GM12874 (cell line): ENCODE data around the gene TSPAN32.
A peak's percentile ranks its signal among the peaks of the same experiment; 100 is the strongest.

ENCODE experiments used
- TF ChIP-seq, protein P1 (sequence below): IDR thresholded peaks from 2 replicates; pipeline ENCODE4 v1.5.1; 2011; ENCODE audit warnings: low read depth, mild to moderate bottlenecking, control low read depth, low read length, moderate library complexity; ENCODE audit not compliant: insufficient read depth

The TSPAN32 gene

DNA sequence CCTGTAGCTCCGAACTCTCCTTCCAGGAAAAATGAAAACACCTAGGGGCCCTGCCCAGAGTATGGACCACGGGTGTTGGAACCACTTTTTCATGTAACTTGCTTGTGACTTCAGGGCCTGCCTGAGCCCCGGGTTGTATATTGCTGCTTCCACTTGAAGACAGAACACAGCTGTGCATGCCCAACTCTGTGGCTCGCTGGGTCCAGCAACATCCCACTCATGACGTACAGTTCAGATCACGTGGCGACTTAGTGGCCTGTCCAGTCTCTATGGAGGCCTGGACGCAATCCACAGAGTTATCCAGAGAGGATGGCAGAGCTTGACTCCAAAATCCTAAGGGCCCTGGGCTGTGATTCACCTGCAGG is 6.9 kb upstream of the TSPAN32 start:
- TF ChIP-seq, protein P1, sequence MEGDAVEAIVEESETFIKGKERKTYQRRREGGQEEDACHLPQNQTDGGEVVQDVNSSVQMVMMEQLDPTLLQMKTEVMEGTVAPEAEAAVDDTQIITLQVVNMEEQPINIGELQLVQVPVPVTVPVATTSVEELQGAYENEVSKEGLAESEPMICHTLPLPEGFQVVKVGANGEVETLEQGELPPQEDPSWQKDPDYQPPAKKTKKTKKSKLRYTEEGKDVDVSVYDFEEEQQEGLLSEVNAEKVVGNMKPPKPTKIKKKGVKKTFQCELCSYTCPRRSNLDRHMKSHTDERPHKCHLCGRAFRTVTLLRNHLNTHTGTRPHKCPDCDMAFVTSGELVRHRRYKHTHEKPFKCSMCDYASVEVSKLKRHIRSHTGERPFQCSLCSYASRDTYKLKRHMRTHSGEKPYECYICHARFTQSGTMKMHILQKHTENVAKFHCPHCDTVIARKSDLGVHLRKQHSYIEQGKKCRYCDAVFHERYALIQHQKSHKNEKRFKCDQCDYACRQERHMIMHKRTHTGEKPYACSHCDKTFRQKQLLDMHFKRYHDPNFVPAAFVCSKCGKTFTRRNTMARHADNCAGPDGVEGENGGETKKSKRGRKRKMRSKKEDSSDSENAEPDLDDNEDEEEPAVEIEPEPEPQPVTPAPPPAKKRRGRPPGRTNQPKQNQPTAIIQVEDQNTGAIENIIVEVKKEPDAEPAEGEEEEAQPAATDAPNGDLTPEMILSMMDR = no peak

DNA sequence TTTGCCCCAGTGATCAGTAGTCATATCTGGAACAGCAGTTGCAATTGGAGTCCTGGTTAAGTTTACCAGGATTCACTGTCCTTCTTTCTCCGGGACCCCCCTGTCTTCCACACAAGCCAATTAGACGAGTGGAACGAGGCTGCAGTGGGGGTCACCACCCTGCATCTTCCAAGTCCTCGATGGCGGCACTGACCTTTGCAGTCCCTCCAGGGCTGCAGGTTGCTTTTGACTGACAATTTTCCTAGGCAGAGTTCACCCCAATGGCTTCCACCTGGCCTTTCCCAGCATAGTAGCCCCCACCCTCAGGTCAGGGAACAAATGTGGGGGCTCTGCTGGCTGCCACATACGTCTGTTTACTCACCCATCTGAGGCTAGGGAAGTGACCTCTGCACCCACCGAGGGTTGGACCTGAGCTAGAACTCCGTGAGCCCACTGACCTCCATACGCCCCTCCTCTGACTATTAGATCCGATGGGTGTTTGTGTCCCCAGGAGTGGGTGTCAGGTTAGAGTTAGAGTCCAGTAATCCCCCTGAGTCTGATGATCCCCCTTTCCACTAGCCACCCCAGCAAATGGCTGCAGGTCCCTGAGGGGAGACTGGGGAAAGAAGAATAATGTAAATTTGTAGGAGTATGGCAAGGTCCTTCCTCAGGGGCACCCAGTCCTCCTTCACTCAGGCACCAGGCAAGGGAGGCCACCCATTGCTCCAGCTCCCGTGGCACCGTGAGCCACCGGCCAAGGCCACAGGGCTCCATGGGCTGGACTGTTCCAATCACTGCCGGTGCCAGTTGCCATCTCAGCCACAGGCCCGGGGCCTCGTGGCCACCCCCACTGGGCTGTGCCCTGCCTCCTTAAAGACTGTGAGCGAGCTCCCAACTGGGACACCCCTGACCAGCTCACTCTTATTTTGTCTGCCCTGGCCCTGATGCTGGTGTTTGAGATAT is 5.6 kb upstream of the TSPAN32 start:
- TF ChIP-seq, protein P1 = no peak

DNA sequence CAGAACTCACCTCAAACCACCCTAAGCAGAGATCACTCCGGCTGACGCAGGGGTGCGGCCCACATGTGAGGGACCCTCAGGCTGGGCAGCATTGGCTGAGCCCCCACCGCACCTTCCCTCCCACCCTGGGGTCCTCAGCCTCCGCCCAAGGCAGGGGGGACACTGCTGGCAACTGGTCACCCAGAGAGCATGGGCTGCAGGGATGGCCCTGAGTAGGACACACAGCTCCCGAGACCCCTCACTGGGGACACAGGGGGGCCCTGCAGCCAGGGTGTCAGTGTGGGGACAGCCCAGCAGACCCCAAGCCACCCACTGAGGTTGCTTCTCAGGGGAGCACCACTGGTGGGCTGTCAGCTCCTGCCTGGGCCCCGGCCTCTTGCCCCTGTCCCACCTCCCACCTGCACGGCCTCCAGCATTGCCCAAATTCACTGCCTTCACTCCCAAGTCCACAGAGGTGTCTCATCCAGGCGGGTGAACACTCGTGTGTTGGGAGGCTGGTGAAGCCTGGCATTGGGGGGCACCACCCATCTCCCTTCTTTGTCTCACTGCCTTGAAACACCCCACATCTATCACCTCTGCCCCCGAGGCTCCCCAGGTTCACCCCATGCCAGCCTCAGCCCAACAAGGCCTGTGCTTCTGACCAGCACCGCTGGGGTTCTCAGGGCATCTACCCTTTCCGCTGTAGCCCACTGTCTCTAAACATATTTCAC is 4.7 kb upstream of the TSPAN32 start:
- TF ChIP-seq, protein P1 = no peak

DNA sequence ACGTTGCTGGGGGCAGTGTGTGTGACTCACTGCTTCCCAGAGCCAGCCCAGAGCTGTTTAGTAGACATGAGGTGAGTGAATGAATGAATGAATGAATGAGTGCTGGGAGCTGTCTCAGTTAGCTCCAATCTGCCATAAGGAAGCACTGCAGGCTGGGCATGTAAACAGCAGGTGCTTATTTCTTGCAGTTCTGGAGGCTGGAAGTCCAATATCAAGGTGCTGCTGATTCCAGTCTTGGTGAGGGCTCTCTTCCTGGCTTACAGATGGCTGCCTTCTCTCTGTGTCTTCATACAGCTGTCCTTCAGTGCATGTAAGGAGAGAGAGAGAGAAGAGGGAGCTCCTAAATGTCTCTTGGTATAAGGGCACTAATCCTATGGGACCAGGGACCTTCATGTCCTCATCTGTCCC is 4.2 kb upstream of the TSPAN32 start:
- TF ChIP-seq, protein P1 = no peak

DNA sequence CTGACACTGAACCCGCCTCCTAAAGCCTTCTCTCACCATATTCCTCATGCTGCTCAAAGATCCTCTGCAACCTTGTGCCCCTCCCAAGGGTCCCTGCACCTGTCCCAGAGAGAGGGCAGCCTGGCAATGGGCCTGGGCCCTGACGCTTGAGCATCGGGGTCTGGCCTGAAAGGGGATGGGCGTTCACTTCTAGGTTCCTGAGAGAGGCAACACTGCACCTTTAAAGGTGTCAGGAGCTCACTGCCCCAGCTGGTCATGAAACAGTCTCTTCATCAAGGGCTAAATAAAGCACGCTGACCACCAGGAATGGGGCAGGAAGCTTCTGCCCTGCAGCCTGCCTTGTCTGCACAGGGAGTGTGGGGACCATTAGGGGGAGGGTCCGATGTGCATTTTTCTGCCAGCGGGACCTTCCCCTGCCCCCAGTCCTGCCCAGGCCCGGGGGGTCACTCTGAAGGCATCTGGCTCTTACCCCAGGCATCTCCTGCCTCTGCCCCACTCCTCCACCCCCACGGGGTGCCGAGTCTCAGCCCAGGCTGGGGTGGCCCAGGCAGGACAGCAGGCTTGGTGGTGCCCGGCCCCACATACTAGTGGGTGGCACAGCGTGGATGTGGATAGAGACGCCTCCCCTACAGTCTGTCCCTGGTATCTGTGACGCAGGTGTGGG is 3.5 kb upstream of the TSPAN32 start:
- TF ChIP-seq, protein P1 = no peak

DNA sequence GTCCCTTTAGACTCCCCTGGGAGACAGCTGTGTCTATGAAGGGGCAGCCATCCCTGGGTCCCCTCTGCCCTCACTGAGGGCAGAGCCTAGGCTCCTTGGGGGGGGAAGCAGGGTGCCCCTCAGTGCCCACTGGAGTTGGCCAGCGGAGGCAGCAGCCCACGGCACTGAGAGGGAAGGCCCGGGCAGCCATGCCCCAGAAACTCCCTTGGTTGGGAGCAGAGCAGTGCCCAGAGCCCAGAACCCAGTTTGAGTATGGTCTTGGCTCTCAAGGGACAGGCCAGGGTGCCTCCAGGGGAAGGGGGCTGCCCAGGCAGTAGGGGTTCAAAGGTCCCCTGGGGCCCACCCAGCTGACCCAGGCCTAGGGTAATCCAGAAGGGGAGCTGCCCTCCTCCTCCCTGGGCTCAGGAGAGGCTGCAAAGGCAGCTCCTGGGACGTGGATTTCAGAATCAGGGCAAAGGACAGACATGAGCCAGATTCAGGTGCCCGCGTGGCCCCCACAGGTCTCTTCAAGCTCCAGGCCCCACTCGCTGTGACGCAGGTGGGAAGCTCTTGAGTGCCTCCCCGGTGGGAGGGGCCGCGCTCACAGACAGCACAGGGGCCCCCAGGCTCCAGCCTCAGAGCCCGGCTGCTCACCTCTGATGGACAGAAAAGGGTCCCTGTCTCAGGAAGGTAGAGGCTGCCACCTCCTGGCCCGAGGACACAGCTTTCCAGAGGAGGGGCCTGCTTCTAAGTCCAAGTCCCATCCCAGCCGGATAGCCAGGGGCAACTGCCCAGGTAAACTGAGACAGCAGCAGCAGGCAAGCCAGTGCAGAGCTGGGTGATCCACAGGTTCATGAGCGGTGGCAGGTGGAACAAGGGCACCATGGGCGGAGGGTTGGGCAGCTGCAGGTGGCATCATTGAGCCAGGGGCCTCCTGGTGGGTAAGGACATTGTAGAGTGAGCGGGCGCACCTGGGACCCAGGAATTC is 2.7 kb upstream of the TSPAN32 start:
- TF ChIP-seq, protein P1 = 0 out of 2 replicates have a peak, but pooled peaks have one; percentile 10
